Gastrocnemius medialis (tissue), 4 donors: ENCODE measurements around the gene ALOX5AP. TPM values are rescaled to one million over a fixed set of nuclear protein-coding genes. Genes with fewer than 3 reads are reported as not detected.

Source experiments
- ATAC-seq, 2 donors: fragments of 150-250 bp; one replicate each; pipeline ENCODE4 v1.9.1; 2016
- DNase-seq, 2 donors: peaks; one replicate each; pipeline ENCODE4 v3.0.0-alpha.2; 2019
- H3K27ac ChIP-seq, 4 donors: fragments of 200-600 bp; sonication (generic); 1 replicate in 1 of 4; 2 replicates in 3 of 4; pipeline ENCODE4 v1.5.1; 2016 to 2018; ENCODE audit warnings: mild to moderate bottlenecking in 2 of 4, moderate library complexity in 1 of 4
- H3K27me3 ChIP-seq, 3 donors: fragments of 200-600 bp; sonication (generic) in 2 of 3; 1 replicate in 1 of 3; 2 replicates in 2 of 3; pipeline versions ENCODE4 v1.5.1 to v1.6.0; 2016 to 2019; ENCODE audit warnings: mild to moderate bottlenecking in 1 of 3, moderate library complexity in 1 of 3
- H3K36me3 ChIP-seq, 2 donors: fragments of 200-600 bp; sonication (generic) in 1 of 2; one replicate each; pipeline ENCODE4 v1.5.1; 2017 to 2018
- H3K4me1 ChIP-seq, 2 donors: fragments of 200-600 bp; sonication (generic) in 1 of 2; one replicate each; pipeline ENCODE4 v1.5.1; 2016 to 2017; ENCODE audit warnings: mild to moderate bottlenecking in 2 of 2
- H3K4me3 ChIP-seq, 4 donors: fragments of 200-600 bp; sonication (generic) in 3 of 4; 1 replicate in 1 of 4; 2 replicates in 3 of 4; pipeline ENCODE4 v1.5.1; 2016 to 2019; ENCODE audit warnings: mild to moderate bottlenecking in 2 of 4
- H3K9me3 ChIP-seq, 3 donors: fragments of 200-600 bp; sonication (generic) in 2 of 3; 1 replicate in 1 of 3; 2 replicates in 2 of 3; pipeline ENCODE4 v1.5.1; 2016 to 2019
- CTCF ChIP-seq, 5 experiments: fragments of 450-650 bp in 3 of 5; fragments of 200-600 bp in 2 of 5; sonication (generic) in 2 of 5; IDR thresholded peaks in 4 of 5; conservative IDR thresholded peaks in 1 of 5; 1 replicate in 4 of 5; 2 replicates in 1 of 5; pipeline ENCODE4 v1.5.1; 2016 to 2019; ENCODE audit warnings: antibody characterized with exemption in 5 of 5, mild to moderate bottlenecking in 3 of 5, moderate library complexity in 3 of 5
- POLR2A ChIP-seq, 2 donors: fragments of 450-650 bp; IDR thresholded peaks; one replicate each; pipeline ENCODE4 v1.6.1; 2017; ENCODE audit warnings: antibody characterized with exemption in 2 of 2, mild to moderate bottlenecking in 2 of 2, moderate library complexity in 2 of 2
- in situ Hi-C, 4 donors: fragments of 200-750 bp; cut with MboI; loops; one replicate each; pipeline versions ENCODE4 v1.15.0 to v1.8.0; 2017; ENCODE audit warnings: low sequenced_read_pairs in 4 of 4
- intact Hi-C: fragments of 100-400 bp; cut with DNase I; formaldehyde crosslinking; loops from one replicate; pipeline ENCODE4 v1.15.1; 2023; ENCODE audit warnings: low total_unique reads
- total RNA-seq, 4 donors: library from RNA; depleted of rRNA; stranded (reverse); fragments of >200 nt; gene quantifications; one replicate each; pipeline versions ENCODE4 v1.1.0 to v1.2.3, GENCODE V29; 2016

ALOX5AP gene
- total RNA-seq, 4 donors from 2014 or later, result 5.3 to 9.1 (median 7.1) TPM

GRCh38 chr13:30697996-30698401, 37.3 kb upstream of the ALOX5AP start:
- intact Hi-C loops, result no loop called here
- no peak for DNase-seq
- H3K27ac ChIP-seq, result peak overlapping the region in 1 of 4 donors; percentile 27
- in situ Hi-C loops, result no loop called here
- H3K36me3 ChIP-seq, result no peaks in the 10 kb centered on the region
- H3K4me1 ChIP-seq, result peaks cover 0 to 4% of the 10 kb centered on the region in 2 donors
- TF ChIP-seq POLR2A (IDR thresholded peaks at IDR 0.05), result no peak
- no peak for TF ChIP-seq CTCF (IDR thresholded peaks at IDR 0.05 in 4 of 5, conservative IDR thresholded peaks at IDR 0.05 in 1 of 5)
- peak overlapping the region in 1 of 4 donors; percentile 30 for H3K4me3 ChIP-seq
- no peaks in the 10 kb centered on the region for H3K27me3 ChIP-seq
- no peaks in the 10 kb centered on the region for H3K9me3 ChIP-seq
- no peak for ATAC-seq

- Histone ChIP-seq H3K4me1 (peaks cover 0 to 4% of the 10 kb centered on the region in 2 donors), H3K36me3 (no peaks in the 10 kb centered on the region), H3K9me3 (no peaks in the 10 kb centered on the region), H3K27me3 (no peaks in the 10 kb centered on the region), H3K4me3 (no peak overlapping the region), H3K27ac (no peak overlapping the region)
- intact Hi-C loops, result no loop called here
- ATAC-seq, result no peak
- TF ChIP-seq POLR2A (IDR thresholded peaks at IDR 0.05) (no peak), CTCF (IDR thresholded peaks at IDR 0.05 in 4 of 5, conservative IDR thresholded peaks at IDR 0.05 in 1 of 5) (no peak)
- in situ Hi-C loops, result no loop called here
- DNase-seq, result no peak
Measured at GRCh38 chr13:30698488-30699005, 36.8 kb upstream of the ALOX5AP start.

- Histone ChIP-seq H3K27me3 (no peaks in the 10 kb centered on the region), H3K36me3 (no peaks in the 10 kb centered on the region), H3K4me3 (no peak overlapping the region), H3K4me1 (peaks cover 0 to 8% of the 10 kb centered on the region in 2 donors), H3K27ac (no peak overlapping the region), H3K9me3 (no peaks in the 10 kb centered on the region)
- no peak for ATAC-seq
- no peak for DNase-seq
- TF ChIP-seq CTCF (IDR thresholded peaks at IDR 0.05 in 4 of 5, conservative IDR thresholded peaks at IDR 0.05 in 1 of 5) (no peak), POLR2A (IDR thresholded peaks at IDR 0.05) (no peak)
- in situ Hi-C loops (no loop called here), intact Hi-C loops (no loop called here)
Measured at GRCh38 chr13:30700364-30700763, 35.0 kb upstream of the ALOX5AP start.

DNA sequence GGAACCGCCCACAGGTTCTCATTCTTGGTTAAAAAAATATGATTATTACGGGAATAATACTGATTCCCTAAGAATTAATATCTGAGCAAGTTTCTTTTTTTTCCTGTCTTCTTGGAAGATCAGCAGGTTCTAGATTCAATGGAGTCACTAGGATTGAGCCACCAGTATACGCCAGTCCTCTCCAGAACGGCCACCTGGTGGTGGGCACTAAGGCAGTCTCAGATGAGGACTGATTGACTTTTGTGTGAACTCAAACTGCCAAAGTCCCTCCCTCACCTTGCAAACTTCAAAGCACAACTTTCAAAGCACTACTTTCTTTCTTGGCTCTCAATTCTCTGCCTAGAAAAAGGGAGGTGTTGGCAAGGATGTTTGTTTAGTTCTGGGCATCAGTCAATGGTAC, 33.3 kb upstream of the ALOX5AP start:
- Histone ChIP-seq H3K9me3 (no peaks in the 10 kb centered on the region), H3K27me3 (no peaks in the 10 kb centered on the region), H3K4me1 (peaks cover 0 to 8% of the 10 kb centered on the region in 2 donors), H3K27ac (no peak overlapping the region), H3K36me3 (no peaks in the 10 kb centered on the region), H3K4me3 (no peak overlapping the region)
- DNase-seq (no peak), ATAC-seq (no peak)
- intact Hi-C loops (loop anchor here (1.0 kb wide), 1 partner anchor 19 kb away; no protein-coding TSS in a partner anchor), in situ Hi-C loops (no loop called here)
- TF ChIP-seq POLR2A (IDR thresholded peaks at IDR 0.05), result no peak
- no peak for TF ChIP-seq CTCF (IDR thresholded peaks at IDR 0.05 in 4 of 5, conservative IDR thresholded peaks at IDR 0.05 in 1 of 5)

DNA sequence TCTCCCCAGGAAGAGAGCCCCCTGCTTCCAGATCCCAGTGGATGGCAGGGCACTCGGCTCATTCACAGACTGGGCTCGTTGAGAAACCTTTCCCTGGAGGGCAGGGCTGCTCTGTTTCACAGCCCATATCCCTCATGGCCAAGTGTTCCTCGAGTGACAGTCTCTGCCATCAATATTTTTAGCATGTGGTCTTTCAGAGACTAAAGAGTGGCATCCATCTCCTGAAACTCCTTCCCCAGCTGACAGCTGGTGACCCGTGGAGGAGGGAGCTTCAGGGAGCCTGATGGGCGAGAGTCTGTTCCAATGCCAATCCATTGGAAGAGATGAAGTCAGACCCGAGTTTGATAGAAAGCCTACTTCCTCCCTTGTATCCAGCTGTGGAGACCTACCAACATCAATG, 30.7 kb upstream of the ALOX5AP start:
- Histone ChIP-seq H3K36me3 (no peaks in the 10 kb centered on the region), H3K27me3 (no peaks in the 10 kb centered on the region), H3K4me3 (no peak overlapping the region), H3K4me1 (peaks cover 0 to 4% of the 10 kb centered on the region in 2 donors), H3K27ac (no peak overlapping the region), H3K9me3 (no peaks in the 10 kb centered on the region)
- TF ChIP-seq CTCF (IDR thresholded peaks at IDR 0.05 in 4 of 5, conservative IDR thresholded peaks at IDR 0.05 in 1 of 5), result no peak
- TF ChIP-seq POLR2A (IDR thresholded peaks at IDR 0.05), result no peak
- DNase-seq (no peak), ATAC-seq (no peak)
- intact Hi-C loops (no loop called here), in situ Hi-C loops (no loop called here)
